ENCODE results near the gene PDE11A.

PDE11A gene

DNA sequence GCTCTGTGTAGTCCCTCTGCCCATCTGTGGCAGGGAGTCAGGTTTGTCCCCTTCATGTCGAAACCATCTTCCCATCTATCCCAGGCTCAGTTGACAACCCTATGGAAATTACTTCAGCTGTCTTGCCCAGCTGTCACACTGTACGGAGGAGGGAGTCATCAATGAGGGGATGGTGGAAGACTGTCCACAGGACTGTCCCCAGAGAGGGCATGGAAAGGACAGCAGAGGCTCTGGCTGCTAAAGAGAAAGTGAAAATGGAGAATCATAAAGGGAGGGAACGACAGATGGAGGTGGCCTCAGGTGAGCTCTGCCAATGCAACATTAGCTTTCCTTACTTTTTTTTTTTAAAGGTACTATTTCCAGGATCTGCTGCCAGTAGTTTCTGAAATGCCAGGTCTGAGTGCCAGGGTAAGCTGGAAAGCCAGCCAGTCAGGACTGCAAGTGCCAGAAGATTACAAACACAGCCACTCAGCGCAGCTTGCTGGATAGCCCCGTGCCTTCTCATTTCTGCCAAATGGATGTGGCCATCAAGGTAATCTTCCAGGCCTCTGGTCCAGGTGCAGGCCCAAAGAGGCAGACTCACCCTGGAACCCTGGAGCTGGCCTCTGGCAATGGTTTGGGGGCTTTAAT, 487.2 kb downstream of the PDE11A start:
- no peak for DNase-seq (ENCODE audit: low read depth)
- TF ChIP-seq, protein P1, sequence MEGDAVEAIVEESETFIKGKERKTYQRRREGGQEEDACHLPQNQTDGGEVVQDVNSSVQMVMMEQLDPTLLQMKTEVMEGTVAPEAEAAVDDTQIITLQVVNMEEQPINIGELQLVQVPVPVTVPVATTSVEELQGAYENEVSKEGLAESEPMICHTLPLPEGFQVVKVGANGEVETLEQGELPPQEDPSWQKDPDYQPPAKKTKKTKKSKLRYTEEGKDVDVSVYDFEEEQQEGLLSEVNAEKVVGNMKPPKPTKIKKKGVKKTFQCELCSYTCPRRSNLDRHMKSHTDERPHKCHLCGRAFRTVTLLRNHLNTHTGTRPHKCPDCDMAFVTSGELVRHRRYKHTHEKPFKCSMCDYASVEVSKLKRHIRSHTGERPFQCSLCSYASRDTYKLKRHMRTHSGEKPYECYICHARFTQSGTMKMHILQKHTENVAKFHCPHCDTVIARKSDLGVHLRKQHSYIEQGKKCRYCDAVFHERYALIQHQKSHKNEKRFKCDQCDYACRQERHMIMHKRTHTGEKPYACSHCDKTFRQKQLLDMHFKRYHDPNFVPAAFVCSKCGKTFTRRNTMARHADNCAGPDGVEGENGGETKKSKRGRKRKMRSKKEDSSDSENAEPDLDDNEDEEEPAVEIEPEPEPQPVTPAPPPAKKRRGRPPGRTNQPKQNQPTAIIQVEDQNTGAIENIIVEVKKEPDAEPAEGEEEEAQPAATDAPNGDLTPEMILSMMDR (conservative IDR thresholded peaks at IDR 0.05; ENCODE audit: low read length) = no peak
- H3K4me3 ChIP-seq (ENCODE audit: low read length) = no peak overlapping the region

DNA sequence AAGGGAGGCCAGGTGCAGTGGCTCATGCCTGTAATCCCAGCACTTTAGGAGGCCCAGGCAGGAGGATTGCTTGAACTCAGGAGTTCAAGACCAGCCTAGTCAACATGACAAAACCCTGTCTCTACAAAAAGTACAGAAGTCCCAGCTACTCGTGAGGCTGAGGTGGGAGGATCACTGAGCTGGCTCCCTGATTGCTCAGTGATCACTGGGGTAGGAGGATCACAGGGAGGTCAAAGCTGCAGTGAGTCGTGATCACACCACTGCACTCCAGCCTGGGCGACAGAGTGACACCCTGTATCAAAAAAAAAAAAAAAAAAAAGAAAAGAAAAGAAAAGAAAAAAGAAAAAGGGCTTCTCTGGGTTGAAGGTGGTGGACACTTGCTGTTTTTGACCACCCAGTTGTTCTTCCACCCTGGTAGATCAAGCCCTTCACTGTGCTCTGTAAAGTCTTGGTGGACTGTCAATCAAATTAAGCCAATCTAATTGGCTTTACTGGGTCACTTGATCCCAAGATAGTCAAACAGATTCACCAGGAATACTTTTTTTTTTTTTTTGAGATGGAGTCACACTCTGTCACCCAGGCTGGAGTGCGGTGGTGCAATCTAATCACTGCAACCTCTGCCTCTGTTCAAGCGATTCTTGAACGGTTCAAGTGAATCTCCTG, 488.4 kb downstream of the PDE11A start:
- DNase-seq (ENCODE audit: low read depth) = no peak
- H3K4me3 ChIP-seq (ENCODE audit: low read length) = no peak overlapping the region
- TF ChIP-seq, protein P1 (conservative IDR thresholded peaks at IDR 0.05; ENCODE audit: low read length) = no peak

DNA sequence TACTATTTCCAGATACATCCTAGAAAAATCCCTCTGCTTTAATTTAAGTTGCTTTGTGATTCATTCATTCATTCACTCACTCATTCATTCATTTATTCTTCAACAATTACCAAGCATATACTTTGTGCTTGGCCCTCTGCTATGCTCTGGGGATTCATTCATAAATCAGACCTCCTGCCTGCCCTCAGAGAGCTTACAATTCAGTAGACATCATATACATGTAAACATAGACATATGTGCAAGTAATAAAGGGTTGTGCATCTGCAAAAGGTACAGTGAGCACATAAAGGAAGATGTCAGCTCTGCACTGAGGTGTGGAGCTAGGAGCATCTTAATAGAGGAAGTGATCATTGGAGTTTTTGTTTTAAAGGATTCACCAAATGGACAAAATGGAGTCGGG, 490.6 kb downstream of the PDE11A start:
- H3K4me3 ChIP-seq (ENCODE audit: low read length) = no peak overlapping the region
- no peak for DNase-seq (ENCODE audit: low read depth)
- TF ChIP-seq, protein P1 (conservative IDR thresholded peaks at IDR 0.05; ENCODE audit: low read length) = no peak

DNA sequence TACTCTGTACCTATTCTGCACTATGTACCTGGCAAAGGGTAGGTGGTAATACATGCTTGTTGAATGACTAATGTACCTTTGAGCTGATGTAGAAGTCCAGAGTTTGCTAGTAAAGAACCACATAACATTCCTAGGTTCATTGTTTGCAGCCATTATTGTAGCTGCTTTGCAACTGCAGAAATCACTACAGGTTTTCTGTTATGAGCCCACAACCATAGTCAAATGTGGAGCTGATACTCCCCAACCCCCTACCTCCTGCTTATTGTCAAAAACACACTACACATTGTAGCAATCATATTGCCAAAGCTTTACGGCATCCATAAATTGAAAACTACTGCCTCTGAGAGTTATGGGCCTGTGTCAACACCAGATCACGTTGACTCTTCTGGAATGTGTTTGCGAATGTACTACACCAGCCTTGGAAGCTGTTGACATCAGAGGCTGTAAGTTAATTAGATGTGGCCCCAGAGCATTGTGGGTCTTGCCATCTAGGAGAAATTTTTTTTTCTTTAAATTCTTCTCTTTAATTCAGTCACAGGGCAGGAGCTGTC, 493.0 kb downstream of the PDE11A start:
- H3K4me3 ChIP-seq (ENCODE audit: low read length) = no peak overlapping the region

DNA sequence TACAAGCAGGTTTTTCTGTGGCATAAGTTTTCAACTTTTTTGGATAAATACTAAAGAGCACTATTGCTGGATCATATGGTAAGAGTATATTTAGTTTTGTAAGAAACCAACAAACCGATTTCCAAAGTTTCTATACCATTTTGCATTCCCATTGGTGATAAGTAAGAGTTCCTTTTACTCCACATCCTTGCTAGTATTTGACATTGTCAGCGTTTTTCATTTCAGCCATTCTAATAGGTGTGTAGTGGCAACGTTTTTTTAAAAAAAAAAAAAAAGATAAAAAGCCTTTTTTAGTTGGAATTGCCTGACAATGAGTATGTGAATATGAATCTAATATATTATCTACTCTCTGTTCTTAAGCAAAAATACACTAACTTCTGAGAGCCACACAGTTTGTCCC, 494.1 kb downstream of the PDE11A start:
- DNase-seq (ENCODE audit: low read depth) = no peak
- TF ChIP-seq, protein P1 (conservative IDR thresholded peaks at IDR 0.05; ENCODE audit: low read length) = no peak
- no peak overlapping the region for H3K4me3 ChIP-seq (ENCODE audit: low read length)

More for the DNA sequence above, 493.0 kb downstream of the PDE11A start:
- DNase-seq (ENCODE audit: low read depth) = peak; percentile 45
- TF ChIP-seq, protein P1 (conservative IDR thresholded peaks at IDR 0.05; ENCODE audit: low read length) = no peak

DNA sequence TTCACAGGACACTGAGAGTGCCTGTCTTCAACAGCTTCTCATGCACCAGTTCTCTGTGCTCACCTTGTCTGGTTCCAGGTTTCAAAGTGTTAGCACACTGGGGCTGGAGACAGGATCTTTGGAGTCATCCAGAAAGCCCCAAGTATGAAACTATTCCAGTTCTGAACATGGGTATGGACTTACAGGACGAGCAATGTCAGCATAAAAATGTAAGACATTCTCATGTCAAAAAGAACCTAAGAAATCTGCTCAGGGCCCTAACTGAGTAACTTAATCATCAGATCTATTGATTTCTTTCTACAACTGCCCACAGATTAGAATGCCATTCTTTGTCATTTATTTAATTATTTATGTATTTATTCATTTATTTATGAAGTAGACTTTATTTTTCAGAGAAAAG, 495.5 kb downstream of the PDE11A start:
- TF ChIP-seq, protein P1 (conservative IDR thresholded peaks at IDR 0.05; ENCODE audit: low read length) = no peak
- no peak for DNase-seq (ENCODE audit: low read depth)

DNA sequence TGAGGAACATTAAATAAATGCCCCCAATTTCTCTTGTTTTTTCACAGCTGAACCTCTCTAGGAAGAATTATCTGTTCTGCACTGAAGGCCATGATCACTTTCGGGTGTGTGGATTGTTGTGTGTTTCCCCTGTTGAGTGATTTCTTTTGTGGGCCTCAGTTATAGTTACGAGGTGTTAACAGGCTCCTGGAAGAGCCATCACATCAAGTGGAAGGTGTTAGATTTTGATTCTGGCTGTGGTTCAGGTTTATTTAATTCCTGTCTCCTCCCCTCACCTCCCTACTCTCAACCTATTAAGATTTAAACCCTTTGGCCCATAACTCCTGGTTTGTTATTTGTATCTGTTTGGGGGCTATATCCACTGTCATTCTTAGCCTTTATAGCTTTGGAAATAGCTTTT, 497.2 kb downstream of the PDE11A start:
- no peak for DNase-seq (ENCODE audit: low read depth)
- H3K4me3 ChIP-seq (ENCODE audit: low read length) = no peak overlapping the region
- TF ChIP-seq, protein P1 (conservative IDR thresholded peaks at IDR 0.05; ENCODE audit: low read length) = no peak

More for the DNA sequence above, 495.5 kb downstream of the PDE11A start:
- H3K4me3 ChIP-seq (ENCODE audit: low read length) = no peak overlapping the region

Data from AG10803 (cell line).